CD14-positive monocyte (primary cell): Measurements from ENCODE around the gene ITGB3. TPM values are rescaled to one million over a fixed set of nuclear protein-coding genes. Genes with fewer than 3 reads are reported as not detected.

Experiments used
- DNase-seq, 3 donors: peaks; one replicate each; pipeline ENCODE4 v3.0.0-alpha.2; 2011 to 2022
- H2AFZ ChIP-seq: 2 replicates; pipeline ENCODE4 v1.6.0; 2012; ENCODE audit warnings: mild to moderate bottlenecking, low read depth, low read length, inconsistent platforms; ENCODE audit not compliant: insufficient read depth, poor library complexity, severe bottlenecking
- H3K27ac ChIP-seq, 2 donors: 1 replicate in 1 of 2; 2 replicates in 1 of 2; pipeline ENCODE4 v1.5.1; 2012 to 2013; ENCODE audit warnings: low read length in 2 of 2, control low read depth in 1 of 2, inconsistent platforms in 1 of 2, low read depth in 1 of 2, mild to moderate bottlenecking in 1 of 2
- H3K27me3 ChIP-seq, 2 donors: one replicate each; pipeline versions ENCODE4 v1.6.0 to v1.6.1; 2011 to 2013; ENCODE audit warnings: low read length in 2 of 2; ENCODE audit not compliant: control insufficient read depth in 2 of 2, insufficient read depth in 2 of 2
- H3K36me3 ChIP-seq, 2 donors: replicated peaks in 1 of 2; 1 replicate in 1 of 2; 2 replicates in 1 of 2; pipeline versions ENCODE4 v1.5.1 to v1.6.1; 2012 to 2013; ENCODE audit warnings: low read length in 2 of 2, control low read depth in 1 of 2, inconsistent platforms in 1 of 2, mild to moderate bottlenecking in 1 of 2; ENCODE audit not compliant: insufficient read depth in 2 of 2, control insufficient read depth in 1 of 2
- H3K4me1 ChIP-seq, 2 donors: 1 replicate in 1 of 2; 2 replicates in 1 of 2; pipeline versions ENCODE4 v1.5.1 to v1.6.1; 2012 to 2013; ENCODE audit warnings: low read length in 2 of 2, control low read depth in 1 of 2, inconsistent platforms in 1 of 2, mild to moderate bottlenecking in 1 of 2, moderate library complexity in 1 of 2; ENCODE audit not compliant: insufficient read depth in 2 of 2, control insufficient read depth in 1 of 2
- H3K4me2 ChIP-seq: replicated peaks from 2 replicates; pipeline ENCODE3; 2012; ENCODE audit warnings: low read length, moderate library complexity, mild to moderate bottlenecking; ENCODE audit not compliant: poor library complexity, severe bottlenecking; ENCODE audit errors: extremely low read depth
- H3K4me3 ChIP-seq, 3 experiments: fragments of 200-600 bp in 1 of 3; sonication (generic) in 1 of 3; replicated peaks in 1 of 3; 1 replicate in 2 of 3; 2 replicates in 1 of 3; pipeline ENCODE4 v1.5.1; 2011 to 2013; ENCODE audit warnings: low read length in 3 of 3, mild to moderate bottlenecking in 3 of 3, control low read depth in 2 of 3, low read depth in 2 of 3, inconsistent platforms in 1 of 3, moderate library complexity in 1 of 3
- H3K79me2 ChIP-seq: 2 replicates; pipeline ENCODE4 v1.6.0; 2012; ENCODE audit warnings: mild to moderate bottlenecking, control low read depth, inconsistent platforms, low read length, moderate library complexity; ENCODE audit not compliant: insufficient read depth
- H3K9ac ChIP-seq: 2 replicates; pipeline ENCODE4 v1.6.0; 2017; ENCODE audit warnings: low read length, mild to moderate bottlenecking; ENCODE audit not compliant: insufficient read depth, poor library complexity, severe bottlenecking
- H3K9me3 ChIP-seq, 2 donors: replicated peaks in 1 of 2; 1 replicate in 1 of 2; 2 replicates in 1 of 2; pipeline versions ENCODE4 v1.5.1 to v1.6.1; 2012 to 2013; ENCODE audit warnings: low read length in 2 of 2, control low read depth in 1 of 2; ENCODE audit not compliant: control insufficient read depth in 1 of 2, insufficient read depth in 1 of 2
- H4K20me1 ChIP-seq: 2 replicates; pipeline ENCODE4 v1.6.0; 2012; ENCODE audit warnings: mild to moderate bottlenecking, low read length, control low read depth, moderate library complexity; ENCODE audit not compliant: insufficient read depth
- H3K27ac Mint-ChIP-seq, 7 donors: one replicate each; pipeline ENCODE4 v1.8.0; 2020; ENCODE audit warnings: mild to moderate bottlenecking in 7 of 7, mixed read lengths in 7 of 7, moderate library complexity in 6 of 7, inconsistent platforms in 2 of 7
- H3K27me3 Mint-ChIP-seq, 3 donors: one replicate each; pipeline ENCODE4 v1.8.0; 2021 to 2022; ENCODE audit warnings: low read depth in 3 of 3, mild to moderate bottlenecking in 3 of 3, mixed read lengths in 3 of 3, moderate library complexity in 3 of 3, inconsistent platforms in 1 of 3
- H3K36me3 Mint-ChIP-seq, 2 donors: one replicate each; pipeline ENCODE4 v1.8.0; 2020; ENCODE audit warnings: mixed read lengths in 2 of 2, inconsistent platforms in 1 of 2, mild to moderate bottlenecking in 1 of 2
- H3K4me1 Mint-ChIP-seq: one replicate; pipeline ENCODE4 v1.8.0; 2020; ENCODE audit warnings: mild to moderate bottlenecking, mixed read lengths
- H3K4me3 Mint-ChIP-seq, 2 donors: one replicate each; pipeline ENCODE4 v1.8.0; 2020; ENCODE audit warnings: mild to moderate bottlenecking in 2 of 2, mixed read lengths in 2 of 2, moderate library complexity in 1 of 2
- H3K9me3 Mint-ChIP-seq, 7 donors: one replicate each; pipeline ENCODE4 v1.8.0; 2020 to 2022; ENCODE audit warnings: mixed read lengths in 7 of 7, mild to moderate bottlenecking in 6 of 7, moderate library complexity in 6 of 7, inconsistent platforms in 2 of 7
- WGBS: methylation state at CpG from one replicate; pipeline ENCODE4 v1.1.5; 2013; ENCODE audit warnings: missing lambda C conversion rate; ENCODE audit not compliant: insufficient coverage; 5-methylcytosine and 5-hydroxymethylcytosine counted together
- intact Hi-C, 2 donors: fragments of 100-400 bp; cut with micrococcal nuclease; formaldehyde crosslinking; loops; one replicate each; pipeline versions ENCODE4 v1.15.0 to v1.15.1; 2023
- polyA plus RNA-seq, 3 donors: library from polyadenylated mRNA; depleted of rRNA in 1 of 3; unstranded in 2 of 3; stranded (reverse) in 1 of 3; fragments of 300-500 nt in 2 of 3; fragments of >200 nt in 1 of 3; fragmentation: Illumina TruSeq in 2 of 3; gene quantifications; 1 replicate in 2 of 3; 2 replicates in 1 of 3; pipeline ENCODE4 v1.2.3, GENCODE V29; 2012 to 2021
- TF ChIP-seq, protein P1 (sequence below): fragments of 200-600 bp; IDR thresholded peaks from one replicate; pipeline ENCODE4 v1.8.0; 2022; ENCODE audit warnings: antibody characterized with exemption, mild to moderate bottlenecking

ITGB3 gene
- polyA plus RNA-seq, 3 donors = 0.01 to 1.6 (median 1.3) TPM

- peaks cover 0 to 2% (median 0%) of the 10 kb centered on the region in 7 donors for H3K9me3 Mint-ChIP-seq
- H3K9ac ChIP-seq = no peak overlapping the region
- TF ChIP-seq, protein P1, sequence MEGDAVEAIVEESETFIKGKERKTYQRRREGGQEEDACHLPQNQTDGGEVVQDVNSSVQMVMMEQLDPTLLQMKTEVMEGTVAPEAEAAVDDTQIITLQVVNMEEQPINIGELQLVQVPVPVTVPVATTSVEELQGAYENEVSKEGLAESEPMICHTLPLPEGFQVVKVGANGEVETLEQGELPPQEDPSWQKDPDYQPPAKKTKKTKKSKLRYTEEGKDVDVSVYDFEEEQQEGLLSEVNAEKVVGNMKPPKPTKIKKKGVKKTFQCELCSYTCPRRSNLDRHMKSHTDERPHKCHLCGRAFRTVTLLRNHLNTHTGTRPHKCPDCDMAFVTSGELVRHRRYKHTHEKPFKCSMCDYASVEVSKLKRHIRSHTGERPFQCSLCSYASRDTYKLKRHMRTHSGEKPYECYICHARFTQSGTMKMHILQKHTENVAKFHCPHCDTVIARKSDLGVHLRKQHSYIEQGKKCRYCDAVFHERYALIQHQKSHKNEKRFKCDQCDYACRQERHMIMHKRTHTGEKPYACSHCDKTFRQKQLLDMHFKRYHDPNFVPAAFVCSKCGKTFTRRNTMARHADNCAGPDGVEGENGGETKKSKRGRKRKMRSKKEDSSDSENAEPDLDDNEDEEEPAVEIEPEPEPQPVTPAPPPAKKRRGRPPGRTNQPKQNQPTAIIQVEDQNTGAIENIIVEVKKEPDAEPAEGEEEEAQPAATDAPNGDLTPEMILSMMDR = no peak
- no peak for DNase-seq
- H2AFZ ChIP-seq = no peak overlapping the region
- peaks cover 18% of the 10 kb centered on the region for H3K4me1 Mint-ChIP-seq
- peaks cover 0 to 2% of the 10 kb centered on the region in 2 donors for H3K27me3 ChIP-seq
- H3K27ac ChIP-seq = no peak overlapping the region
- no peak overlapping the region for H3K27ac Mint-ChIP-seq
- no peak overlapping the region for H3K4me2 ChIP-seq
- H3K27me3 Mint-ChIP-seq = peaks cover 3 to 7% (median 7%) of the 10 kb centered on the region in 3 donors
- no peaks in the 10 kb centered on the region for H3K79me2 ChIP-seq
- H3K4me3 Mint-ChIP-seq = no peak overlapping the region
- no peaks in the 10 kb centered on the region for H3K36me3 ChIP-seq
- no peaks in the 10 kb centered on the region for H3K36me3 Mint-ChIP-seq
- no peaks in the 10 kb centered on the region for H4K20me1 ChIP-seq
- H3K9me3 ChIP-seq = peaks cover 0 to 6% of the 10 kb centered on the region in 2 donors
- H3K4me1 ChIP-seq = peaks cover 13 to 16% of the 10 kb centered on the region in 2 donors
- intact Hi-C loops = loop anchor here in 1 of 2 donors (10.0 kb wide), 1 partner anchor 52 kb away; no protein-coding TSS in a partner anchor
- H3K4me3 ChIP-seq = no peak overlapping the region
- 85% methylated on average over 2 of the region's 2 CpGs for WGBS
Measured at GRCh38 chr17:47242648-47243047, 11.0 kb upstream of the ITGB3 start.

GRCh38 chr17:47243737-47244598 lies 9.7 kb upstream of the ITGB3 start:
- Histone ChIP-seq H3K9me3 (no peaks in the 10 kb centered on the region), H3K4me2 (no peak overlapping the region), H3K27me3 (peaks cover 0 to 2% of the 10 kb centered on the region in 2 donors), H3K27ac (no peak overlapping the region), H4K20me1 (no peaks in the 10 kb centered on the region), H3K4me1 (peaks cover 13 to 16% of the 10 kb centered on the region in 2 donors), H2AFZ (no peak overlapping the region), H3K9ac (no peak overlapping the region), H3K36me3 (no peaks in the 10 kb centered on the region), H3K4me3 (no peak overlapping the region), H3K79me2 (no peaks in the 10 kb centered on the region)
- 66% methylated on average over 3 of the region's 9 CpGs for WGBS
- Mint-ChIP-seq H3K27ac (no peak overlapping the region), H3K36me3 (no peaks in the 10 kb centered on the region), H3K4me1 (peaks cover 18% of the 10 kb centered on the region), H3K4me3 (no peak overlapping the region), H3K9me3 (no peaks in the 10 kb centered on the region), H3K27me3 (peaks cover 7 to 12% (median 7%) of the 10 kb centered on the region in 3 donors)
- DNase-seq = no peak
- TF ChIP-seq, protein P1 = no peak
- intact Hi-C loops = loop anchor here in 1 of 2 donors (10.0 kb wide), 1 partner anchor 51 kb away; no protein-coding TSS in a partner anchor
